Left ventricle myocardium superior (tissue), 1 donor: ENCODE data around the gene TFF2. TPM values are rescaled to one million over a fixed set of nuclear protein-coding genes. Genes with fewer than 3 reads are reported as not detected.

ENCODE experiments used
- ATAC-seq: fragments of 200-7000 bp; cut with Tn5 transposase; one replicate; pipeline ENCODE4 v1.9.1; 2020; ENCODE audit warnings: mild to moderate bottlenecking, moderate library complexity
- DNase-seq: peaks from one replicate; pipeline ENCODE4 v3.0.0-alpha.2; 2020
- intact Hi-C: fragments of 100-400 bp; cut with micrococcal nuclease; formaldehyde crosslinking; loops from one replicate; pipeline ENCODE4 v1.11.0; 2022
- total RNA-seq: library from RNA; stranded (reverse); fragmentation: NEBNext Ultra II Directional; extraction: Animal tissue kit (Norgen Biotek cat#: 25700); gene quantifications from one replicate; pipeline ENCODE4 v1.2.1, GENCODE V29; 2021
- donor health status: DM: no; HTN: yes; CAD: no; lungs with severe emphysema.

Gene TFF2
- total RNA-seq, 1 donor from 2014 or later = not detected

- intact Hi-C loops = no loop called here
- DNase-seq = no peak
- no peak for ATAC-seq
Observed at GRCh38 chr21:42313501-42313969, 37.3 kb downstream of the TFF2 start.

- ATAC-seq = no peak
- intact Hi-C loops = no loop called here
- DNase-seq = no peak
Observed at GRCh38 chr21:42312626-42313104, 38.1 kb downstream of the TFF2 start.

- intact Hi-C loops = no loop called here
- DNase-seq (no peak), ATAC-seq (peak; percentile 56)
Observed at GRCh38 chr21:42311816-42312625, 38.8 kb downstream of the TFF2 start.

DNA sequence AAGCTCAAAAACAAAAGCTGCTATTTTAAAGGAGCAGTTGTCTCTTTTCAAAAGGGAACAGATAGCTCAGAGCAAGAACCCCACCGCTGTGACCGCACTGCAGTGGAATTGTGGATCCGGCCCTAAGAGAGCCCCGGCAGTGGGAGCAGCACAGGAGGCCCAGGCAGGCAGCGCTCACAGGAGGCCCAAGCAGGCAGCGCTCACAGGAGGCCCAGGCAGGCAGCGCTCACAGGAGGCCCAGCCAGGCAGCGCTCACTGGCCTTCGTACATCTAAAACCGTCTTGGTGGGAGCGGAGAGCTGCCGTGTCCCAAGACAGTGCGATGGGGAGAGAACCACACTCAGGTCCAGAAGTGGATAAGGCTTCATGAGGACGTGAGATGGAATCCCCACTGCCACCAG lies 39.6 kb downstream of the TFF2 start:
- intact Hi-C loops = no loop called here
- no peak for DNase-seq
- ATAC-seq = no peak

GRCh38 chr21:42310411-42311001 lies 40.3 kb downstream of the TFF2 start:
- DNase-seq (no peak), ATAC-seq (no peak)
- intact Hi-C loops = no loop called here

DNA sequence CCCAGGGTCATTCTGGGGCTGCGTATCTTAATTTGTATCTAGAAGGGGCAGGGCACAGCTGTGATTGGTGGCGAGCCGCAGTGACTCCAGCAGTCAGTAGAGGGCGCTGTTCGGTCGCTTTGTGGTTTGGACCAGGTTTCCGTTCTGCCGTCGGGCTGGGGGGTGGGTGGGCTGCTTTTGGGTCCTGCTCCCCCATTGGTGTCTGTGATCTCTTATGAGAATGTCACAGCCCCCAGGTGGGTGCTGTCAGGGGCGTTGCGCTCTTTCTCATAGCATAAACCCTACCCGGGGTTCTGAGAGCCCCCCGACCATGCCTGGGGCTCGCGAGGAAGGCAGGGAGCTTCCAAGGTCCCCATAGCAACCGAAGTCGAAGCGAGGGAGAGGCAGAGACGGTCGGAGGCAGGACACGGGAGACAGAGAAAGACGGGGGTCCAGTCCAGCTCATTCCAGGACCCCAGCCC lies 41.0 kb downstream of the TFF2 start:
- intact Hi-C loops = no loop called here
- DNase-seq (peak; percentile 57), ATAC-seq (peak; percentile 54)

DNA sequence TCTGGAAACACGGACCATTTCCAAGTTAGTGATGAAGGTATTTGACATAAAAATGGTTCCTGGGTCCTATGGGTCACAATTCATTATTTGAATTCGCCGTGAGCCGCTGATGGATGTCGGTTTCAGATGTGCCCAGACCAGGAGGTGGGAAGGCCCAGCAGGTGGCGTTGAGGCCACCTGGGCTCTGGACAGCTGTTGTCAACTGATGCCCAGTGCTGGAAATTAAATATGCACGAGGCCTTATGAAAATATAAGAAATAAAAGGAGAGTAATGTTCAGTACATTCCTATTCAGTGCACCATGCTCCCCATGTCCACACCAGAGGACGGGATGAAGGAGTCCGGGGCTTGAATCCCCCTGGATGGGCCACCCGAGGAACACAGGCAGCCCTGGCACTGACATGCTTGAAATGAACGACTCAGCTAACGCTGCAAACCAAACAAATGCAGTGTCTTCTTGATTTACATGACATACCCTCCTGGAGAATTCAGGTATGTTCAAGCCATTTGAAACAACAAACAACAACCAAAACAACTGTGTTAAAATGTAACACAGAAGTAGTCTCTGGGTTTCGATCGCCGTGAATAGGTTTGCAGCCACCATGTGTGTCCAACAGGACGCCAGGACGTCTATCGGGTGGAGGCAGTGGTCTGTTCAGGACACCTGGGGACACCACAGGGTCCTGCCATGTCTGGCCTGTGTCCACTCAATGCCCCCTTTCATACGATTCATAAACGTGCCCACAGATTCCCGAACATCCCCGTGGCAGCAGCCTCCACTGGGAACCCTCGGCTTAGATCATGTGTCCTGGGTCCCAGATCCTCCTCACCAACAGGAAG lies 41.7 kb downstream of the TFF2 start:
- DNase-seq (no peak), ATAC-seq (no peak)
- intact Hi-C loops = no loop called here

DNA sequence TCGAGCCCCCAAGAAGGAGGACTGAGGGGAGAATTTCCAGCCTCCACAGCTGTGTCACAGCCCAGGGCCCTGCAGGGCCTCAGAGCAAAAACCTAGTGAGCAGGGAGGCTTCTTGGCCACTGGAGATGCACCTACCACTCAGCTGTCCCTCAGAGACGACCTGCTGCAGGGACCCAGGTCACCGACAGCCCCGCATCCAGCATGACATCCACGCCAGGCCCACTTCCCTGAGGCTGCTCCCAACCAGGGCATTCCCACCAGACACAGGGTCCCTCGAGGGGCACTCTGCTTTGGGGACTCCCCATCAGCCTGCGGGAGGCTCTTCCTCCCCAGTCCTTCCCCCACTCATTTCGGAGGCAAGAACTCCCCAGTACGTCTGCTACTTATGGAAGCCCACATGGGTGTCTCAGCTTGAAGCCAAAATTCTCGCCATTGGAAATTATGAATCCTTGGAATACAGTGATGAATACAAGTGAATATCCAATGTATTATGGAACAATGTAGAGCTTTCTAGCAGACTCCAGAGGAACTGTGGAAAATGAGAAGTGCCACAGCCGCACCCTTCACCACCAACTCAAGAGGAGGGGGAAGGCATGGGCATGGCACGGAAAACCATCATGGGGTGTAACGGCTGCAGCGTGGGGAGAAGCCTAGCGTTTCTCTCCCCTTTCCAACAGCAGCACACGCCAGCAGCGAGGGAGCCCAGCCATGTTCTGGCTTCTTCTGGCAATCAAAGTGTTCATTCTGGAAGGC lies 42.5 kb downstream of the TFF2 start:
- intact Hi-C loops = no loop called here
- ATAC-seq = no peak

GRCh38 chr21:42307106-42307505 lies 43.7 kb downstream of the TFF2 start:
- intact Hi-C loops = no loop called here
- no peak for DNase-seq
- no peak for ATAC-seq

More for the DNA sequence above, 42.5 kb downstream of the TFF2 start:
- no peak for DNase-seq

DNA sequence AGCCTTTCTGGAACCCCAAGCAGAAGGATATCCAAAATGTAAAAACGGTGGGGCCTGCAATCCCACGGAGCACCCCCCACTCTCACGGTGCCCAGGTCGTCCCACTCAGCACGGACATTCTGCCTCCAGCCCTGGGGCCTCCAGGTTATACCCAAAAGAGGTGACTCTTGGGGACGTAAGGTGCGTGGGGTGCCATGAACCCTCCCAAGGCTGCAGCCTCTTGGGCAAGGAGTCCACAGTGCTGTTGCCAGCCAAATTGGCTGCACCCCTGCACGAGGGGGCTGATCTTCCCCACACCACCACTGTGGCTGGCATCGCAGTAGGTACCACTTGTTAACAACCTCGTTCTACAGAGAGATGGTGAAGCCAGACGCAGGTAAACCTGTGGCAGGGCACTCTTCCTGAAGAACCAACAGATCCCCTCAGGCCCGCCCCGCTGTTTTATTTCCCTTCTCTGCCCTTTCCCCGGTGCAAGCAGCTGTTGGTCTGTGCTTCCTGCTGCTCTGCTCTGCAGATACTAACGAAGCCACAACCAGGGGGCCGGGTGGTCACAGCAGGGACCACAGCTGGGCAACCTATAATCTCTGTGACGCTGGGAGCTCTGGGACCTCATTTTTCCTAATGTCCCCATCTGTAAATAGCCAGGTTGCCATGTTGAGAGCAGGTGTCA lies 44.3 kb downstream of the TFF2 start:
- ATAC-seq (no peak), DNase-seq (no peak)
- intact Hi-C loops = no loop called here

DNA sequence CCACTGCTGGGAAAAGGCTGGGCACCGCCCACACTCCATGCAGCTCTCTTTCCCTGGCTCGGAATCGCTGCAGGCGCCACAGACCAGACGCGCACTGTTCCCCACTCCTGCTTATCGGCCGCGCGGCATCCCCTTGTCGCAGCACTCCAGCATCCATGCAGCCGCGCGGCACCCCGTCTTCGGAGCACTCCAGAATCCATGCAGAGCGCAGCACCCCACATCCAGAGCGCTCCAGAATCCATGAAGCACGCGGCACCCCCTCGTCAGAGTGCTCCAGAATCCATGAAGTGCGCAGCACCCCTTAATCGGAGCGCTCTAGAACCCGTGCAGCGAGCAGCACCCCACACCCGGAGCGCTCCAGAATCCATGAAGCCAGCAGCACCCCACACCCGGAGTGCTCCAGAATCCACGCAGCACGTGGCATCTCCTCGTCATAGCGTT lies 45.1 kb downstream of the TFF2 start:
- intact Hi-C loops = no loop called here
- ATAC-seq = no peak

DNA sequence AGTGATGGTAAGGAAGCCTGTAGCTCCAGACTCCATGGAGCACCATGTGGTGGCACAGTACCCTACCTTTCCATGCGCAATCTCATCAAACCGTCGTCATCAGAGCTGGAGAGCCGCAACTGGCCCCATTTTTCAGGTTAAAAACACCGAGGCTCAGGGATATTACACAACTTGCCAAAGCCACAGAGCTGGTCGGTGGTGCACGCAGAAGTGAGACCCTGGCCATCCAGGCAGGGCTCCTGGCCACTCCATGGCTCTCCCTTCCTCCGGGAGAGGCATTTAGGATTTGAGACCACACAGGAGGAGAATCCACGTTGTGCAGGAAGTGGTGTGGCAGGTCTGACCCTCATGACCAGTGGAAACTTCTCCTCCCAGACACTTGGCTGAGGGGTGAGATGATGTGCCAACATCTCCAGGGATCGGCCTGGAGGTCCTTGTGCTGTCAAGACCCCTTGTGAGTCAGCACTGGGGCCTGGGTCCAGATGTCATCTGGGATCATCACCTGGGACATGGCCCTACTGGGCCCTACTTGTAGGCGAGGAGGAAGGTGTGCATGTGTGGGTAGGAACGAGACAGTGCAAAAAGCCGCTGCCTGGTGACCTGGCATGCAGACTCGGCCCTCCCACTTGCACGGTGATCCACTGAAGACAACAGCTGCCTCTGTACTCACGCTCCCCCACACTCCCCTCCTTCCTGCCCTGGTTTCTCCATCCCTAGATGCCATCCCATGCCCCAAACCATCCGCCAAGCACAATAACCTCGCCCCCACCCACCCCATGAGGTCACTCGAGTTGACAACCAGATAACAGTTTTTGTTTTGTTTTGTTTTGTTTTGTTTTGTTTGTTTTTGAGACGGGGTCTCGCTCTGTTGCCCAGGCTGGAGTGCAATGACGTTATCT lies 46.0 kb downstream of the TFF2 start:
- intact Hi-C loops = no loop called here

More for the DNA sequence above, 45.1 kb downstream of the TFF2 start:
- DNase-seq = no peak

GRCh38 chr21:42303443-42303842 lies 47.4 kb downstream of the TFF2 start:
- no peak for DNase-seq
- intact Hi-C loops = no loop called here
- no peak for ATAC-seq

More for the DNA sequence above, 46.0 kb downstream of the TFF2 start:
- ATAC-seq (no peak), DNase-seq (no peak)

DNA sequence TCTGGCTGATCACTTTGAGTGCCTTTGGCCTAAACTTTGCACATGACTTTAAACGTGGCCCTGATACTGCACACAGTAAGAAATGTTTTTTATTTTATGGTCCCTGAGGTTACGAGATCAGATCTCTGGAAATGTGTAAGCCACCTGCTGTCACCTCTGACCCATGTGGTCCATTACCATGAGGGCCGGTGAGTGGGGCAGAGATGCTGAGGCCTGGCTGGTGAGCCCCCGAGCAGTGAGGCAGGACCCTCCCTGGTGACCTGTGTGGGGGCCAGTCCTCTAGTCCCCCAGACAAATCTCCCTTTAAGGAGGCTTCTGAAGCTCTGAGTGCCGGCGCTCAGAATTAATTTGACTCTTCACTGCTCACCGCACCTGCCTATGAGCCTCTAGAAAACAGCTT lies 48.0 kb downstream of the TFF2 start:
- ATAC-seq = no peak
- intact Hi-C loops = no loop called here
- DNase-seq = no peak

GRCh38 chr21:42302076-42302650 lies 48.6 kb downstream of the TFF2 start:
- no peak for ATAC-seq
- intact Hi-C loops = no loop called here
- no peak for DNase-seq

- intact Hi-C loops = no loop called here
- ATAC-seq (peak; percentile 54), DNase-seq (no peak)
Observed at GRCh38 chr21:42301371-42302075, 49.3 kb downstream of the TFF2 start.
